WI38 (cell line): Measurements from ENCODE around the gene RSPH1.

Source experiments
- H3K4me3 ChIP-seq: 2 replicates; pipeline ENCODE4 v1.5.1; 2011; ENCODE audit warnings: low read depth, mild to moderate bottlenecking, control low read depth, low read length
- CTCF ChIP-seq: IDR thresholded peaks from 2 replicates; pipeline ENCODE4 v1.5.1; 2012; ENCODE audit warnings: low read depth, mild to moderate bottlenecking, control low read depth, low read length

Gene RSPH1

GRCh38 chr21:42426424-42426823 is 69.6 kb downstream of the RSPH1 start:
- no peak for TF ChIP-seq CTCF
- no peak overlapping the region for H3K4me3 ChIP-seq

- no peak for TF ChIP-seq CTCF
- H3K4me3 ChIP-seq: no peak overlapping the region
Observed at GRCh38 chr21:42425591-42425990, 70.4 kb downstream of the RSPH1 start.

GRCh38 chr21:42424914-42425541 is 71.0 kb downstream of the RSPH1 start:
- TF ChIP-seq CTCF: no peak
- H3K4me3 ChIP-seq: no peak overlapping the region

- no peak overlapping the region for H3K4me3 ChIP-seq
- TF ChIP-seq CTCF: no peak
Observed at GRCh38 chr21:42423685-42424084, 72.3 kb downstream of the RSPH1 start.

- H3K4me3 ChIP-seq: no peak overlapping the region
- TF ChIP-seq CTCF: no peak
Observed at GRCh38 chr21:42423197-42423675, 72.8 kb downstream of the RSPH1 start.
